MM.1S (cell line): ENCODE measurements around the gene UGGT2.

Experiments used
- DNase-seq: peaks from one replicate; pipeline ENCODE4 v3.0.0-alpha.2; 2015
- H2AFZ ChIP-seq: fragments of 300-600 bp; sonication (generic); 2 replicates; pipeline ENCODE4 v1.6.0; 2016; ENCODE audit warnings: antibody characterized with exemption, low read length
- H3F3A ChIP-seq: fragments of 300-600 bp; sonication (generic); 2 replicates; pipeline ENCODE4 v1.6.1; 2016; ENCODE audit warnings: mild to moderate bottlenecking, antibody characterized with exemption, low read length, moderate library complexity, mixed read lengths; ENCODE audit not compliant: insufficient read depth
- H3K27ac ChIP-seq: fragments of 300-600 bp; sonication (generic); 2 replicates; pipeline ENCODE4 v1.5.1; 2016; ENCODE audit warnings: mild to moderate bottlenecking, low read length
- H3K27me3 ChIP-seq: fragments of 300-600 bp; sonication (generic); replicated peaks from 2 replicates; pipeline ENCODE4 v1.6.0; 2016; ENCODE audit warnings: low read length; ENCODE audit not compliant: insufficient read depth
- H3K36me3 ChIP-seq: fragments of 300-600 bp; sonication (generic); replicated peaks from 2 replicates; pipeline ENCODE4 v1.6.1; 2016; ENCODE audit warnings: mild to moderate bottlenecking, low read length, mixed read lengths; ENCODE audit not compliant: insufficient read depth
- H3K4me1 ChIP-seq: fragments of 300-600 bp; sonication (generic); 2 replicates; pipeline ENCODE4 v1.6.1; 2016; ENCODE audit warnings: low read length, mixed read lengths
- H3K4me2 ChIP-seq: fragments of 300-600 bp; sonication (generic); 2 replicates; pipeline ENCODE4 v1.6.0; 2016; ENCODE audit warnings: low read depth, low read length
- H3K4me3 ChIP-seq: fragments of 300-600 bp; sonication (generic); 2 replicates; pipeline ENCODE4 v1.5.1; 2016; ENCODE audit warnings: low read length, mixed read lengths
- H3K79me2 ChIP-seq: fragments of 300-600 bp; sonication (generic); 2 replicates; pipeline ENCODE4 v1.6.1; 2016; ENCODE audit warnings: mixed run types, low read length, mixed read lengths
- H3K9ac ChIP-seq: fragments of 300-600 bp; sonication (generic); 2 replicates; pipeline ENCODE4 v1.6.1; 2016; ENCODE audit warnings: low read length, mixed read lengths
- H3K9me2 ChIP-seq: fragments of 300-600 bp; sonication (generic); replicated peaks from 2 replicates; pipeline ENCODE4 v1.6.1; 2016; ENCODE audit warnings: mild to moderate bottlenecking, low read length, mixed read lengths; ENCODE audit not compliant: insufficient read depth
- H3K9me3 ChIP-seq: fragments of 300-600 bp; sonication (generic); replicated peaks from 2 replicates; pipeline ENCODE4 v1.6.1; 2016; ENCODE audit warnings: mild to moderate bottlenecking, low read length, mixed read lengths; ENCODE audit not compliant: insufficient read depth
- H4K20me1 ChIP-seq: fragments of 300-600 bp; sonication (generic); 2 replicates; pipeline ENCODE4 v1.6.1; 2016; ENCODE audit warnings: mild to moderate bottlenecking, low read length, moderate library complexity, mixed read lengths; ENCODE audit not compliant: insufficient read depth
- CTCF ChIP-seq: fragments of 300-600 bp; sonication (generic); IDR thresholded peaks from 2 replicates; pipeline ENCODE4 v1.5.1; 2016; ENCODE audit warnings: antibody characterized with exemption, low read length, mixed read lengths
- EZH2 ChIP-seq: fragments of 300-600 bp; sonication (generic); optimal IDR thresholded peaks from 2 replicates; pipeline ENCODE3; 2017; ENCODE audit warnings: low read depth, mild to moderate bottlenecking, antibody characterized with exemption, low read length, mixed read lengths
- EZH2phosphoT487 ChIP-seq: fragments of 300-600 bp; sonication (generic); IDR thresholded peaks from 2 replicates; pipeline ENCODE4 v1.6.1; 2018; ENCODE audit warnings: antibody characterized with exemption, low read length

UGGT2 gene

GRCh38 chr13:95903569-95903968, 149.6 kb downstream of the UGGT2 start:
- Histone ChIP-seq H3K27ac (no peak overlapping the region), H3F3A (no peaks in the 10 kb centered on the region), H3K9me2 (no peaks in the 10 kb centered on the region), H3K36me3 (no peaks in the 10 kb centered on the region), H3K9me3 (no peaks in the 10 kb centered on the region), H3K27me3 (no peaks in the 10 kb centered on the region), H3K4me1 (no peaks in the 10 kb centered on the region), H3K79me2 (no peaks in the 10 kb centered on the region), H3K4me3 (no peak overlapping the region), H3K4me2 (no peak overlapping the region), H3K9ac (no peak overlapping the region), H4K20me1 (no peaks in the 10 kb centered on the region), H2AFZ (no peak overlapping the region)
- no peak for DNase-seq
- TF ChIP-seq EZH2, result no peak
- TF ChIP-seq CTCF, result no peak
- TF ChIP-seq EZH2phosphoT487, result no peak

- no peak overlapping the region for H3K27ac ChIP-seq
- H3K27me3 ChIP-seq, result no peaks in the 10 kb centered on the region
- no peaks in the 10 kb centered on the region for H4K20me1 ChIP-seq
- no peak overlapping the region for H3K4me2 ChIP-seq
- H3K4me3 ChIP-seq, result no peak overlapping the region
- TF ChIP-seq EZH2phosphoT487 (no peak), CTCF (no peak), EZH2 (no peak)
- no peak for DNase-seq
- no peaks in the 10 kb centered on the region for H3K9me3 ChIP-seq
- no peaks in the 10 kb centered on the region for H3K79me2 ChIP-seq
- no peaks in the 10 kb centered on the region for H3K4me1 ChIP-seq
- H3K9ac ChIP-seq, result no peak overlapping the region
- no peaks in the 10 kb centered on the region for H3K36me3 ChIP-seq
- no peaks in the 10 kb centered on the region for H3F3A ChIP-seq
- H2AFZ ChIP-seq, result no peak overlapping the region
- no peaks in the 10 kb centered on the region for H3K9me2 ChIP-seq
Observed at GRCh38 chr13:95902741-95903140, 150.5 kb downstream of the UGGT2 start.

- Histone ChIP-seq H3F3A (no peaks in the 10 kb centered on the region), H2AFZ (no peak overlapping the region), H3K79me2 (no peaks in the 10 kb centered on the region), H4K20me1 (no peaks in the 10 kb centered on the region), H3K4me3 (no peak overlapping the region), H3K9ac (no peak overlapping the region), H3K9me2 (no peaks in the 10 kb centered on the region), H3K27ac (no peak overlapping the region), H3K27me3 (no peaks in the 10 kb centered on the region), H3K9me3 (no peaks in the 10 kb centered on the region), H3K4me2 (no peak overlapping the region), H3K4me1 (no peaks in the 10 kb centered on the region), H3K36me3 (no peaks in the 10 kb centered on the region)
- DNase-seq, result no peak
- TF ChIP-seq EZH2phosphoT487 (no peak), CTCF (no peak), EZH2 (no peak)
Observed at GRCh38 chr13:95898256-95898655, 154.9 kb downstream of the UGGT2 start.

GRCh38 chr13:95896301-95896700, 156.9 kb downstream of the UGGT2 start:
- Histone ChIP-seq H3K79me2 (no peaks in the 10 kb centered on the region), H3K4me3 (no peak overlapping the region), H3K27me3 (no peaks in the 10 kb centered on the region), H3K36me3 (no peaks in the 10 kb centered on the region), H2AFZ (no peak overlapping the region), H3F3A (no peaks in the 10 kb centered on the region), H3K4me1 (no peaks in the 10 kb centered on the region), H3K9me2 (no peaks in the 10 kb centered on the region), H3K9ac (no peak overlapping the region), H3K27ac (no peak overlapping the region), H3K4me2 (no peak overlapping the region), H4K20me1 (no peaks in the 10 kb centered on the region), H3K9me3 (no peaks in the 10 kb centered on the region)
- TF ChIP-seq EZH2phosphoT487, result no peak
- no peak for TF ChIP-seq EZH2
- TF ChIP-seq CTCF, result no peak
- DNase-seq, result no peak
